ENCODE measurements around the gene AGTR1.

The AGTR1 gene

GRCh38 chr3:148709560-148710253, 12.0 kb downstream of the AGTR1 start:
- no peaks in the 10 kb centered on the region for H3K9me3 Mint-ChIP-seq
- no peak overlapping the region for H3K4me3 Mint-ChIP-seq
- no peaks in the 10 kb centered on the region for H3K4me1 Mint-ChIP-seq (ENCODE audit: low read depth)
- DNase-seq (ENCODE audit: low spot score): no peak
- H3K27ac Mint-ChIP-seq: no peak overlapping the region
- H3K27me3 Mint-ChIP-seq (ENCODE audit: low read depth): no peaks in the 10 kb centered on the region
- no peaks in the 10 kb centered on the region for H3K36me3 Mint-ChIP-seq (ENCODE audit: low read depth)

- no peaks in the 10 kb centered on the region for H3K36me3 Mint-ChIP-seq (ENCODE audit: low read depth)
- no peak for DNase-seq (ENCODE audit: low spot score)
- H3K27ac Mint-ChIP-seq: no peak overlapping the region
- no peaks in the 10 kb centered on the region for H3K4me1 Mint-ChIP-seq (ENCODE audit: low read depth)
- H3K27me3 Mint-ChIP-seq (ENCODE audit: low read depth): no peaks in the 10 kb centered on the region
- no peak overlapping the region for H3K4me3 Mint-ChIP-seq
- no peaks in the 10 kb centered on the region for H3K9me3 Mint-ChIP-seq
These were observed 13.0 kb downstream of the AGTR1 start for GRCh38 chr3:148710665-148711064.

DNA sequence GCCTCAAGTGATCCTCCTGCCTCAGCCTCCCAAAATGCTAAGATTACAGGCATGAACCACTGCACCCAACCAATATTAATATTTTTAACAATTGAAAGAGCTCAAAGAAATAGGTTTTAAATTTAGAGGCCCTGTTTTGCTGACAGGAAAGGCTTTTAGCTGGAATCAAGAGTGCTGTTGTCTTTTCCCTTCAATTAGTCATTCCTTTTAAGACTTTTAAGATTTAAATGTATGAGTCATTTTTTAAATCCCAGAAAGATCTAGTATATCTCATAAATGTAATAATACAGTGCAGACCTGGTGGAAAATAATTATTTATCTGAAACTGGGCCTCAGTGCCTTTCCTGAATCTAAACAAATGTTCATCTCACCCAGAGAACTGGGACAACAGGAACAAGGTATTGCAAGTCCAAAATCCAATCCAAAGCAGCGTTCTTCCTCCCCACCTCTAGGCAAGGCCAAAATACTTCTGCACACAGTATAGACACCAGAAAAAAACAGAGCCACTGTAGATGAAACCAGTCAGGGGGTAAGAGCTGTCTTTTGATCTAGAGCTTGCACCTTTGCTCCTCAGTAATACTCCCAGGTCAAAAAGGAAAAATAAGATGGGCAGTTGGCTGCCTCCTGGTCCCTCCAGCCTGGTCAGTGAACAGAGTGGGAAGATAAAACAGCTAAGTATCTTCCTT, 14.4 kb downstream of the AGTR1 start:
- Mint-ChIP-seq H3K9me3 (no peaks in the 10 kb centered on the region), H3K36me3 (ENCODE audit: low read depth) (no peaks in the 10 kb centered on the region), H3K4me3 (no peak overlapping the region), H3K27me3 (ENCODE audit: low read depth) (no peaks in the 10 kb centered on the region), H3K27ac (no peak overlapping the region), H3K4me1 (ENCODE audit: low read depth) (no peaks in the 10 kb centered on the region)
- DNase-seq (ENCODE audit: low spot score): no peak

DNA sequence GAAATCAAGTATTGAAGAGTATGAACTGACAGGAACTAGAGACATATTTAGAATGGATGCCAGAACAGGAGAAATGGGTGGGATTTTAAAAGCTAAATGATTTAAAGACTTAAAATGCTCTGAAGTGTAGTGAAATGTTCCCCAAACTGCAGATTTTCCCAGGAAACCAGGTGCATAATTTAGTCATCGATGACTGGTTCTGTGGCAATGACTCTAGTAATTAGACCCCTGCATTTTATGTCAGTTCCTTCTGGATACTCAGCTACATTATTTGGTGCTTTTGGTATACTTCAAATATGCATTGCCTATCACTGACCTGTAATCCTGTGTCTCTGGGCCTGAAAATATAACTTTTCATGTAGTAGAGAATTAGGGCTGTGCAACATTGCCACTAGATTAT, 16.8 kb downstream of the AGTR1 start:
- H3K27me3 Mint-ChIP-seq (ENCODE audit: low read depth): no peaks in the 10 kb centered on the region
- H3K27ac Mint-ChIP-seq: no peak overlapping the region
- no peaks in the 10 kb centered on the region for H3K4me1 Mint-ChIP-seq (ENCODE audit: low read depth)
- DNase-seq (ENCODE audit: low spot score): no peak
- H3K36me3 Mint-ChIP-seq (ENCODE audit: low read depth): no peaks in the 10 kb centered on the region
- no peak overlapping the region for H3K4me3 Mint-ChIP-seq
- H3K9me3 Mint-ChIP-seq: no peaks in the 10 kb centered on the region

GRCh38 chr3:148716657-148717056, 19.0 kb downstream of the AGTR1 start:
- H3K27me3 Mint-ChIP-seq (ENCODE audit: low read depth): no peaks in the 10 kb centered on the region
- no peaks in the 10 kb centered on the region for H3K9me3 Mint-ChIP-seq
- no peaks in the 10 kb centered on the region for H3K4me1 Mint-ChIP-seq (ENCODE audit: low read depth)
- no peak overlapping the region for H3K27ac Mint-ChIP-seq
- H3K36me3 Mint-ChIP-seq (ENCODE audit: low read depth): no peaks in the 10 kb centered on the region
- H3K4me3 Mint-ChIP-seq: no peak overlapping the region
- DNase-seq (ENCODE audit: low spot score): no peak

GRCh38 chr3:148717885-148718561, 20.3 kb downstream of the AGTR1 start:
- no peak for DNase-seq (ENCODE audit: low spot score)
- H3K4me3 Mint-ChIP-seq: no peak overlapping the region
- H3K36me3 Mint-ChIP-seq (ENCODE audit: low read depth): no peaks in the 10 kb centered on the region
- no peak overlapping the region for H3K27ac Mint-ChIP-seq
- no peaks in the 10 kb centered on the region for H3K27me3 Mint-ChIP-seq (ENCODE audit: low read depth)
- no peaks in the 10 kb centered on the region for H3K4me1 Mint-ChIP-seq (ENCODE audit: low read depth)
- H3K9me3 Mint-ChIP-seq: no peaks in the 10 kb centered on the region

- Mint-ChIP-seq H3K9me3 (no peaks in the 10 kb centered on the region), H3K36me3 (ENCODE audit: low read depth) (no peaks in the 10 kb centered on the region), H3K27me3 (ENCODE audit: low read depth) (no peaks in the 10 kb centered on the region), H3K4me3 (no peak overlapping the region), H3K4me1 (ENCODE audit: low read depth) (no peaks in the 10 kb centered on the region), H3K27ac (no peak overlapping the region)
- DNase-seq (ENCODE audit: low spot score): no peak
These were observed 21.5 kb downstream of the AGTR1 start for GRCh38 chr3:148718982-148719862.

DNA sequence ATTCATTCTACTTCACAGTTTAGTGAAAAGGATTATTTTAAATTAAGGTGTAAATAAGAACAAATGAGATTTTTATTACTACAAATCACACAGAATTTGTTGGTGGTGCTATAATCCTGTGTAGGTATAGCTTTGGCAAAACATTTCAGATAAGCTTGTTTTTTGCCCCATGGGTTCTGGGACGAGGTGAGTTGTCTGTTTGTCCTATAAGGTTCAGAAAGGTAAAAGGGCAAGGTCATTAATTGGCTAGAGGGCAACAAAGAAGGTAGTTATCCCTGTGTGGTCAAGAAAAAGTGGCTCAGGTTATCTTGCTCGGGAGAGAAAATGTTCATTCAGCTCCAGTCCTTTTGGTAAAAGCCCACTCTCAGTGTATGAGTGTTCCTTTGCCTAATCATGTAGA, 23.2 kb downstream of the AGTR1 start:
- H3K4me3 Mint-ChIP-seq: no peak overlapping the region
- H3K27ac Mint-ChIP-seq: no peak overlapping the region
- no peaks in the 10 kb centered on the region for H3K36me3 Mint-ChIP-seq (ENCODE audit: low read depth)
- H3K4me1 Mint-ChIP-seq (ENCODE audit: low read depth): no peaks in the 10 kb centered on the region
- H3K27me3 Mint-ChIP-seq (ENCODE audit: low read depth): no peaks in the 10 kb centered on the region
- no peak for DNase-seq (ENCODE audit: low spot score)
- no peaks in the 10 kb centered on the region for H3K9me3 Mint-ChIP-seq

DNA sequence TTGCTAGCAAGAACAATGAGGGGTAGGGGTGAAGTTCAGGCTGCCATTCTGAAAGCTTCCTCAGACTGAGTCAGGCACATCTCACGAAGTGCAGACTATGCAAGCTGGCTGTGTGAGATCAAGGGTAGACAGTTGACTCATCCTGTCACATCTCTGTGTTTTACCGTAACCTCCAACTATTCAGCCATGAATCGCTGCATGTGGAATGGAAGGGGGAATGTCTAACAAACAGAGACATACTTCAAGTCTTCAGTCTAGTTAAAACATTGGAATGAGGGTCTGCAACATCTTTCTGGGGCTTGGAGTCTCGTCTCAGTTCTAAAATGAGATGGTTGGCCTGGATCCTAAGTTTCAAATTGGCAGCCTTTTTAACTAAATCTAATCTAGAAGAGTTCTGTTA, 25.9 kb downstream of the AGTR1 start:
- H3K36me3 Mint-ChIP-seq (ENCODE audit: low read depth): no peaks in the 10 kb centered on the region
- no peaks in the 10 kb centered on the region for H3K27me3 Mint-ChIP-seq (ENCODE audit: low read depth)
- peaks cover 2% of the 10 kb centered on the region for H3K4me1 Mint-ChIP-seq (ENCODE audit: low read depth)
- DNase-seq (ENCODE audit: low spot score): no peak
- no peaks in the 10 kb centered on the region for H3K9me3 Mint-ChIP-seq
- H3K27ac Mint-ChIP-seq: no peak overlapping the region
- no peak overlapping the region for H3K4me3 Mint-ChIP-seq

DNA sequence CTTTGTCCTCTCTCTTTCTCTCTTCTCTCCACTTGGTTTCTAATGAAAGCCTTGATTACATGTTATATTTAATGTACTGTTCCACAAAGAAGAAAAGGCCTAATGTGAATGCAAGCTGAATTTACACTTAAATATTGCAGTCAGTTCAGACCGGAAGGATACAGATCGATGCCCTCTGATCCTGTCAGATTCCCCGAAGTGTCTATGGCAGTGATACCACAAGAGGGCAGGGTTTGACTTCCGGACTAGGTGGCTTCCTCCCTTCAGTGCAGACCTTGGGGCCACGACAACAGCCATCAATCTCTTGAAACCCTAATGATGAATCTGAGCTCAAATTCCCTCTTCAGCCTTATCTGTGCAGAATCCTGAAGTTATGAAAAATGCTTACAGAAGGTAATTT, 29.5 kb downstream of the AGTR1 start:
- no peak overlapping the region for H3K27ac Mint-ChIP-seq
- no peak for DNase-seq (ENCODE audit: low spot score)
- H3K9me3 Mint-ChIP-seq: no peaks in the 10 kb centered on the region
- H3K4me3 Mint-ChIP-seq: no peak overlapping the region
- peaks cover 2% of the 10 kb centered on the region for H3K4me1 Mint-ChIP-seq (ENCODE audit: low read depth)
- H3K36me3 Mint-ChIP-seq (ENCODE audit: low read depth): no peaks in the 10 kb centered on the region
- H3K27me3 Mint-ChIP-seq (ENCODE audit: low read depth): no peaks in the 10 kb centered on the region

DNA sequence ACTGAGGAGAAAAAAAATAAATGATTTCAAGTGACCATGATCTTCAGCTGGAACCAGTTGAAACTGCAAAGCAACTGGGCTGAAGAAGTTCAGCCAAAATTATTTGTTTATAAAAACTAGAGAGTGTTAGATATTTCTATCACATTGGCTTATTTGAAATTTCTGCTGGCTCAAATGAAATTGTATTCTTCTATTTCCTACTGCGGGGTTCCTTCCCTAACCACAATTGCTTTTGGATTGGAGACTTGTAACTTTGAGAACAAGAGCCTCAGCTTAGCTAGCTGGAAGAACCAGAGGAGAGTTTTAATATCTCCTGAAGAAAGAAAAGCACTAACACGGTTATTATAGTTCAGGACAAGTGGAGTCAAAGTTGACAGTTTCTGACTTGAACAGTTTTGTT, 31.1 kb downstream of the AGTR1 start:
- no peaks in the 10 kb centered on the region for H3K36me3 Mint-ChIP-seq (ENCODE audit: low read depth)
- H3K4me1 Mint-ChIP-seq (ENCODE audit: low read depth): peaks cover 2% of the 10 kb centered on the region
- no peak for DNase-seq (ENCODE audit: low spot score)
- no peak overlapping the region for H3K27ac Mint-ChIP-seq
- no peaks in the 10 kb centered on the region for H3K27me3 Mint-ChIP-seq (ENCODE audit: low read depth)
- H3K9me3 Mint-ChIP-seq: no peaks in the 10 kb centered on the region
- no peak overlapping the region for H3K4me3 Mint-ChIP-seq

GRCh38 chr3:148729476-148730055, 31.9 kb downstream of the AGTR1 start:
- Mint-ChIP-seq H3K36me3 (ENCODE audit: low read depth) (no peaks in the 10 kb centered on the region), H3K4me3 (no peak overlapping the region), H3K27me3 (ENCODE audit: low read depth) (no peaks in the 10 kb centered on the region), H3K4me1 (ENCODE audit: low read depth) (peaks cover 2% of the 10 kb centered on the region), H3K9me3 (no peaks in the 10 kb centered on the region), H3K27ac (no peak overlapping the region)
- DNase-seq (ENCODE audit: low spot score): no peak

GRCh38 chr3:148730676-148731075, 33.0 kb downstream of the AGTR1 start:
- Mint-ChIP-seq H3K4me1 (ENCODE audit: low read depth) (peaks cover 2% of the 10 kb centered on the region), H3K36me3 (ENCODE audit: low read depth) (no peaks in the 10 kb centered on the region), H3K9me3 (no peaks in the 10 kb centered on the region), H3K4me3 (no peak overlapping the region), H3K27me3 (ENCODE audit: low read depth) (no peaks in the 10 kb centered on the region), H3K27ac (no peak overlapping the region)
- DNase-seq (ENCODE audit: low spot score): no peak

Measured in T-helper 2 cell treated with Interferon-gamma antibody and Interleukin-4, amounts not matched to agents 5 μg/mL and 100 μg/mL, for 36 hours (primary cell).